VCaP (cell line): Measurements from ENCODE around the gene STK39.
A peak's percentile ranks its signal among the peaks of the same experiment; 100 is the strongest.

Experiments used
- H3K27ac ChIP-seq: fragments of 450-650 bp; 2 replicates; pipeline ENCODE4 v1.5.1; 2017
- TF ChIP-seq, protein P1 (sequence below): fragments of 450-650 bp; conservative IDR thresholded peaks from 2 replicates; pipeline ENCODE4 v1.5.1; 2017; ENCODE audit warnings: mild to moderate bottlenecking, moderate library complexity

The STK39 gene

GRCh38 chr2:168216351-168217005 is 30.9 kb downstream of the STK39 start:
- TF ChIP-seq, protein P1, sequence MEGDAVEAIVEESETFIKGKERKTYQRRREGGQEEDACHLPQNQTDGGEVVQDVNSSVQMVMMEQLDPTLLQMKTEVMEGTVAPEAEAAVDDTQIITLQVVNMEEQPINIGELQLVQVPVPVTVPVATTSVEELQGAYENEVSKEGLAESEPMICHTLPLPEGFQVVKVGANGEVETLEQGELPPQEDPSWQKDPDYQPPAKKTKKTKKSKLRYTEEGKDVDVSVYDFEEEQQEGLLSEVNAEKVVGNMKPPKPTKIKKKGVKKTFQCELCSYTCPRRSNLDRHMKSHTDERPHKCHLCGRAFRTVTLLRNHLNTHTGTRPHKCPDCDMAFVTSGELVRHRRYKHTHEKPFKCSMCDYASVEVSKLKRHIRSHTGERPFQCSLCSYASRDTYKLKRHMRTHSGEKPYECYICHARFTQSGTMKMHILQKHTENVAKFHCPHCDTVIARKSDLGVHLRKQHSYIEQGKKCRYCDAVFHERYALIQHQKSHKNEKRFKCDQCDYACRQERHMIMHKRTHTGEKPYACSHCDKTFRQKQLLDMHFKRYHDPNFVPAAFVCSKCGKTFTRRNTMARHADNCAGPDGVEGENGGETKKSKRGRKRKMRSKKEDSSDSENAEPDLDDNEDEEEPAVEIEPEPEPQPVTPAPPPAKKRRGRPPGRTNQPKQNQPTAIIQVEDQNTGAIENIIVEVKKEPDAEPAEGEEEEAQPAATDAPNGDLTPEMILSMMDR, result no peak
- no peak overlapping the region for H3K27ac ChIP-seq

DNA sequence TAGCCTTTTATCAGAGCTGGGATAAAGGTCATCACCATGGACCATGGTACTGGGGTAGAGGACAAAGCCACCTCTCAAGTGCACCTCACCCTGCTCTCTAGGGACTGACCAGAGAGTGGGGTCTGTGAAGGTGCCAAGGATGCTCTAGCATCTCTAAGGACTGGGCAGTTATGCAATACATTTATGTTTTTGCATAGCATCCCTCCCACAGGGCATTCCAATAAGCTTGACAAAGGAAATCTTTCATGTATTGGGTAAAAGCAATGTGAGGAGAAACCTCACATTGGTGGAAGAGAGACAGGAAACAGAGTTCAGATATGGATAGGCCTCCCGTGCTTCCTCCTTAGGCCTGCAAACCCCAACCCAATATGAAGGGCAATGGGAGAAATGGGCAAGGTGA is 31.6 kb downstream of the STK39 start:
- H3K27ac ChIP-seq, result no peak overlapping the region
- TF ChIP-seq, protein P1, result no peak

- TF ChIP-seq, protein P1, result no peak
- H3K27ac ChIP-seq, result peak overlapping the region; percentile 85
Measured at GRCh38 chr2:168212866-168213265, 34.5 kb downstream of the STK39 start.

DNA sequence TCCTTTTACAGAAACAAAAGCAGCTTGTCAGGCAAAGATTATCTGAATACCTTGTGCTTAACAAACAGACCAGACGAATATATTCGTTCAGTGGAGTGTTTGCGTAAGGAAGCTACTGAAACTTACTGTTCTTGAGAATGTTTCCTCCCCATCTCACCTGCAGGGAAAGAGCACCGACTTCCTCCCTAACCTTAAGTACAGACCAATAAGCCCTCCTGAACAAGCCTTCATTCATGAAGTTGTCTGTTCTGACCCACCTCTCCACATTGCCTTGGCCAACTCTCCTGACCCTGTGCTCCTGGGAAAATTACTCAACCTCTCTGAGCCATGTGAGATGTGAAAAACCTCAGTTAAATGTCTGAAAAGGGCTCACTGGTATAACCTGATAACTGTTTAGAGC is 35.2 kb downstream of the STK39 start:
- peak overlapping the region; percentile 85 for H3K27ac ChIP-seq
- TF ChIP-seq, protein P1, result no peak

DNA sequence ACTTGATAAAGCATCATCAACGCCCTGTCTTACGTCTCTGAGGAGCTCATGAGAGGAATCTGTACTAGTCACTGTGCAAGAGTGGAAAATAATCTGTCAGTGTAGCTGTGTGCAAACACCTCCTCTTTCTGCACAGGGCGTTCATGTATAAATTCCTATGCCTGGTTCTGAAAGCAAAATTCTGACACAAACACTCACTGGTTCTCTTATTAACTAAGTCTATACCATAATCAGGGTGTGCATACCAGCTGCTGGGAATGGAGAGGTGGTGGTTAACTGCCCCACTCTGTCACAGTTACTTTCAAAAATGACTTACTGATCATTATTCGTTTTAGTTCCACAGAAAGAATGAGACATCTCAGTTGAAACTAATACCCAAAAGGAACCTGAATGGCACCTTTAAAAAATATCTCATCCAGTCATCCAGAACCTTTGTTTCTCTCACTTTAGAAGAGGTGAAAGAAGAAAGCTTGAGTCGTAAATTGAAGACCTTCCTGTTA is 35.7 kb downstream of the STK39 start:
- H3K27ac ChIP-seq, result peak overlapping the region; percentile 85
- TF ChIP-seq, protein P1, result no peak

DNA sequence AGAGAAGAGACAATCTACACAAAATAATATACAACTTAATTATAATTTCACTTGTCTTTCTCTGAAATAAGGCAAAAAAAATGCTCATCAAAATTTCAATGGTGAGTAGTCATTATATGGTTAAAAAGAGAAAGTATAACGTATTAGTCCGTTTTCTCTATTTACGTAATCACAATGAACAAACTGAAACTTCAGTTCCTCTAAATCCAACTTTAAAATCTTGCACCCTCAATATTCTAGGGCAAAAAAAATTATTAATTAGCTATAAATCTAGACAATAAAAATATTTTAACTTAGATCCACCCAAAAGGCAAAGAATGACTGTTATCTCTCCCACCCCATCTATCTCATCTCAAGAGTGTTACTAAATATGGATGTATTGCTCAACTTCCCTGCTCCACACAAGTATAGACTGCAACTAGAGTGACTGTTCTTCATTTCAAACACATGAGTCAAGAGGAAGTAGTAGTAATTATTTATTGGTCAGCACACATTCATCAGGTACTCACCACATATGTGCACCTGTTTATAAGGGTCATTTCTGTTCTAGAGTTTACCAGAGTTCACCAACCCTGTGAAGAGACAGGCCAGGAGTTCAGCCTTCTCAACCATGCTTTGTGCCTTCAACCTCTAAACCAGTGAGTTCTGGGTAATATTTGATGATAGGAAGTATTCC is 36.4 kb downstream of the STK39 start:
- TF ChIP-seq, protein P1, result no peak
- H3K27ac ChIP-seq, result peak overlapping the region; percentile 85

DNA sequence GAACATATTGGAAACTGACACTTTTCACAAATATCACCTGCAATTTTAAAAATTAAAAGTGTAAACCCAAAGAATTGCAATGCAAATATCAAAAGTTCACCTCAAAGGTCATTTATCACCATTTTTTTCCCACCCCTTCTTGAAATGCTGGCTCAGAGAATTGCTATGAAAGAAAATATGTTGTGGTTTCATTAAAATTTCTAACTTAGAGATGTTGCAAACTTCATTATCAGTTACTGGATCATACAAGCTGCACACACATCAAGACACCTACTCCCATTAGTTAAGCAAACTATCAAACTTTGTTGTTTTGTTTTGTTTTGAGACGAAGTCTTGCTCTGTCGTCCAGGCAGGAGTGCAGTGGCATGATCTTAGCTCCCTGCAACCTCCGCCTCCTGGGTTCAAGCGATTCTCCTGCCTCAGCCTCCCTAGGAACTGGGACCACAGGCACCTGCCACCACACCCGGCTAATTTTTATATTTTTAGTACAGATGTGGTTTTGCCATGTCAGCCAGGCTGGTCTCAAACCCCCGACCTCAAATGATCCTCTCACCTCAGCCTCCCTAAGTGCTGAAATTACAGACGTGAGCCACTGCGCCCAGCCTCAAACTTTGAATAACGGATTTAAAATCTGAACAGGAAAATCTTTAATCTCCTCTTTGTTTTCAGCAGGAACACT is 37.0 kb downstream of the STK39 start:
- TF ChIP-seq, protein P1, result no peak
- H3K27ac ChIP-seq, result peak overlapping the region; percentile 85
